Measurements from ENCODE around the gene TDRD7. TPM values are rescaled to one million over a fixed set of nuclear protein-coding genes. Genes with fewer than 3 reads are reported as not detected.

The TDRD7 gene
- total and polyA plus RNA-seq, 9 of the 15 experiments (the other 6 are each of a cell fraction or from before 2014, with no cell fraction given) = 2.2 to 7.7 (median 5.2) TPM

DNA sequence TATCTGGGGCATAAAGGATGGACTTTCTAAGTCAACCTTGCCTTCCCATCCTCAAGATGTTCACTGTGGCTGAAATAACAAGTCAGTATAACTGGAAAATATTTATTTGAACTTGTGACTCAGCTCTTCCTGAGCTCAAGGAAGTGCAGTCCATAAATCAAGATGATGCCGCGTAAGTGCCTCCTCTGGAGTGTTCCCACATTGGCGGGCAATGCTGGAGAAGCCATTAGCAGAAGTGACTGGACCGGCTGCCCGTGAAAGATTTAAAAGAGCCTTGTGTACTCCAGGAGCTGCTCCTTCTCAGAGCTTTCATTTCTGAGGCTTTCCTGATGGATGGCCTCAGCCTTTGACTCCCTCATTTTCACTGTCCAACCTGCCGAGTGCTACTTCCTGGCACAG lies 107.0 kb downstream of the TDRD7 start (continued):
- TF ChIP-seq, protein P1, sequence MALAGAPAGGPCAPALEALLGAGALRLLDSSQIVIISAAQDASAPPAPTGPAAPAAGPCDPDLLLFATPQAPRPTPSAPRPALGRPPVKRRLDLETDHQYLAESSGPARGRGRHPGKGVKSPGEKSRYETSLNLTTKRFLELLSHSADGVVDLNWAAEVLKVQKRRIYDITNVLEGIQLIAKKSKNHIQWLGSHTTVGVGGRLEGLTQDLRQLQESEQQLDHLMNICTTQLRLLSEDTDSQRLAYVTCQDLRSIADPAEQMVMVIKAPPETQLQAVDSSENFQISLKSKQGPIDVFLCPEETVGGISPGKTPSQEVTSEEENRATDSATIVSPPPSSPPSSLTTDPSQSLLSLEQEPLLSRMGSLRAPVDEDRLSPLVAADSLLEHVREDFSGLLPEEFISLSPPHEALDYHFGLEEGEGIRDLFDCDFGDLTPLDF (CRISPR knock-in tag; IDR thresholded peaks at IDR 0.05) = 0 out of 2 replicates have a peak, but pooled peaks have one; percentile 28
- TF ChIP-seq ZNF24 (IDR thresholded peaks at IDR 0.05) = no peak
- no peak for TF ChIP-seq SOX6 (IDR thresholded peaks at IDR 0.05)
- TF ChIP-seq CXXC5 (CRISPR knock-in tag; IDR thresholded peaks at IDR 0.05) = 0 out of 2 replicates have a peak, but pooled peaks have one; percentile 30
- no peak for TF ChIP-seq PTTG1 (tag; IDR thresholded peaks at IDR 0.05; ENCODE audit: low read depth)
- TF ChIP-seq ETV1 (tag; conservative IDR thresholded peaks at IDR 0.05; ENCODE audit: low read depth) = peak; percentile 9; the same call in 1 of the 2 replicates
- TF ChIP-seq EP300 (IDR thresholded peaks at IDR 0.05; ENCODE audit: low read length) = peak; percentile 6; the same call in 1 of the 2 replicates
- TF ChIP-seq, protein P2, sequence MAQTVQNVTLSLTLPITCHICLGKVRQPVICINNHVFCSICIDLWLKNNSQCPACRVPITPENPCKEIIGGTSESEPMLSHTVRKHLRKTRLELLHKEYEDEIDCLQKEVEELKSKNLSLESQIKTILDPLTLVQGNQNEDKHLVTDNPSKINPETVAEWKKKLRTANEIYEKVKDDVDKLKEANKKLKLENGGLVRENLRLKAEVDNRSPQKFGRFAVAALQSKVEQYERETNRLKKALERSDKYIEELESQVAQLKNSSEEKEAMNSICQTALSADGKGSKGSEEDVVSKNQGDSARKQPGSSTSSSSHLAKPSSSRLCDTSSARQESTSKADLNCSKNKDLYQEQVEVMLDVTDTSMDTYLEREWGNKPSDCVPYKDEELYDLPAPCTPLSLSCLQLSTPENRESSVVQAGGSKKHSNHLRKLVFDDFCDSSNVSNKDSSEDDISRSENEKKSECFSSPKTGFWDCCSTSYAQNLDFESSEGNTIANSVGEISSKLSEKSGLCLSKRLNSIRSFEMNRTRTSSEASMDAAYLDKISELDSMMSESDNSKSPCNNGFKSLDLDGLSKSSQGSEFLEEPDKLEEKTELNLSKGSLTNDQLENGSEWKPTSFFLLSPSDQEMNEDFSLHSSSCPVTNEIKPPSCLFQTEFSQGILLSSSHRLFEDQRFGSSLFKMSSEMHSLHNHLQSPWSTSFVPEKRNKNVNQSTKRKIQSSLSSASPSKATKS (CRISPR knock-in tag; IDR thresholded peaks at IDR 0.05) = no peak
- TF ChIP-seq BRD4 (IDR thresholded peaks at IDR 0.05) = no peak
- no peak for TF ChIP-seq KDM1A (IDR thresholded peaks at IDR 0.05)
- no peak for TF ChIP-seq U2AF2 (optimal IDR thresholded peaks at IDR 0.05; ENCODE audit: low read depth, low read length)
- TF ChIP-seq, protein P3, sequence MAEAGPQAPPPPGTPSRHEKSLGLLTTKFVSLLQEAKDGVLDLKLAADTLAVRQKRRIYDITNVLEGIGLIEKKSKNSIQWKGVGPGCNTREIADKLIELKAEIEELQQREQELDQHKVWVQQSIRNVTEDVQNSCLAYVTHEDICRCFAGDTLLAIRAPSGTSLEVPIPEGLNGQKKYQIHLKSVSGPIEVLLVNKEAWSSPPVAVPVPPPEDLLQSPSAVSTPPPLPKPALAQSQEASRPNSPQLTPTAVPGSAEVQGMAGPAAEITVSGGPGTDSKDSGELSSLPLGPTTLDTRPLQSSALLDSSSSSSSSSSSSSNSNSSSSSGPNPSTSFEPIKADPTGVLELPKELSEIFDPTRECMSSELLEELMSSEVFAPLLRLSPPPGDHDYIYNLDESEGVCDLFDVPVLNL (CRISPR knock-in tag; IDR thresholded peaks at IDR 0.05; ENCODE audit: low read depth) = no peak
- no peak for TF ChIP-seq TAF1 (IDR thresholded peaks at IDR 0.05; ENCODE audit: control insufficient read depth, extremely low read depth, insufficient read depth, low read length, severe bottlenecking)
- TF ChIP-seq HMG20A (CRISPR knock-in tag; conservative IDR thresholded peaks at IDR 0.05) = no peak
- no peak for TF ChIP-seq HCFC1 (IDR thresholded peaks at IDR 0.05; ENCODE audit: low read depth, low read length)
- TF ChIP-seq EZH2 (IDR thresholded peaks at IDR 0.05; ENCODE audit: borderline replicate concordance, low read depth, low read length) = no peak
- TF ChIP-seq NR3C1 (CRISPR knock-in tag; IDR thresholded peaks at IDR 0.05) = no peak
- TF ChIP-seq, protein P4, sequence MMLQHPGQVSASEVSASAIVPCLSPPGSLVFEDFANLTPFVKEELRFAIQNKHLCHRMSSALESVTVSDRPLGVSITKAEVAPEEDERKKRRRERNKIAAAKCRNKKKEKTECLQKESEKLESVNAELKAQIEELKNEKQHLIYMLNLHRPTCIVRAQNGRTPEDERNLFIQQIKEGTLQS (IDR thresholded peaks at IDR 0.05) = peak; percentile 30; the same call in 1 of the 2 replicates
- TF ChIP-seq, protein P4 (CRISPR knock-in tag; conservative IDR thresholded peaks at IDR 0.05) = no peak
- TF ChIP-seq, protein P5, sequence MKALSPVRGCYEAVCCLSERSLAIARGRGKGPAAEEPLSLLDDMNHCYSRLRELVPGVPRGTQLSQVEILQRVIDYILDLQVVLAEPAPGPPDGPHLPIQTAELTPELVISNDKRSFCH (CRISPR knock-in tag; IDR thresholded peaks at IDR 0.05) = no peak
- TF ChIP-seq, protein P5 (tag; IDR thresholded peaks at IDR 0.05) = no peak
- no peak for TF ChIP-seq ZNF431 (CRISPR knock-in tag; IDR thresholded peaks at IDR 0.05)

All from K562 (cell line).